ENCODE results near the gene ZNF230. TPM values are rescaled to one million over a fixed set of nuclear protein-coding genes. Genes with fewer than 3 reads are reported as not detected.

The ZNF230 gene
- total and polyA plus RNA-seq, 9 of the 15 experiments (the other 6 are each of a cell fraction or from before 2014, with no cell fraction given): 1.3 to 4.0 (median 2.2) TPM

- TF ChIP-seq, protein P1, sequence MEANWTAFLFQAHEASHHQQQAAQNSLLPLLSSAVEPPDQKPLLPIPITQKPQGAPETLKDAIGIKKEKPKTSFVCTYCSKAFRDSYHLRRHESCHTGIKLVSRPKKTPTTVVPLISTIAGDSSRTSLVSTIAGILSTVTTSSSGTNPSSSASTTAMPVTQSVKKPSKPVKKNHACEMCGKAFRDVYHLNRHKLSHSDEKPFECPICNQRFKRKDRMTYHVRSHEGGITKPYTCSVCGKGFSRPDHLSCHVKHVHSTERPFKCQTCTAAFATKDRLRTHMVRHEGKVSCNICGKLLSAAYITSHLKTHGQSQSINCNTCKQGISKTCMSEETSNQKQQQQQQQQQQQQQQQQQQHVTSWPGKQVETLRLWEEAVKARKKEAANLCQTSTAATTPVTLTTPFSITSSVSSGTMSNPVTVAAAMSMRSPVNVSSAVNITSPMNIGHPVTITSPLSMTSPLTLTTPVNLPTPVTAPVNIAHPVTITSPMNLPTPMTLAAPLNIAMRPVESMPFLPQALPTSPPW (CRISPR knock-in tag; IDR thresholded peaks at IDR 0.05): peak; percentile 97
- TF ChIP-seq, protein P2, sequence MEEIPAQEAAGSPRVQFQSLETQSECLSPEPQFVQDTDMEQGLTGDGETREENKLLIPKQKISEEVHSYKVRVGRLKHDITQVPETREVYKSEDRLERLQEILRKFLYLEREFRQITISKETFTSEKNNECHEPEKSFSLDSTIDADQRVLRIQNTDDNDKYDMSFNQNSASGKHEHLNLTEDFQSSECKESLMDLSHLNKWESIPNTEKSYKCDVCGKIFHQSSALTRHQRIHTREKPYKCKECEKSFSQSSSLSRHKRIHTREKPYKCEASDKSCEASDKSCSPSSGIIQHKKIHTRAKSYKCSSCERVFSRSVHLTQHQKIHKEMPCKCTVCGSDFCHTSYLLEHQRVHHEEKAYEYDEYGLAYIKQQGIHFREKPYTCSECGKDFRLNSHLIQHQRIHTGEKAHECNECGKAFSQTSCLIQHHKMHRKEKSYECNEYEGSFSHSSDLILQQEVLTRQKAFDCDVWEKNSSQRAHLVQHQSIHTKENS (CRISPR knock-in tag; IDR thresholded peaks at IDR 0.05): no peak
- no peak for TF ChIP-seq SIN3A (IDR thresholded peaks at IDR 0.05; ENCODE audit: borderline replicate concordance in 2 of 2, control insufficient read depth in 1 of 2, low read depth in 2 of 2, low read length in 2 of 2)
- TF ChIP-seq CHD4 (IDR thresholded peaks at IDR 0.05; ENCODE audit: insufficient read depth, insufficient replicate concordance, low read depth, low read length, poor library complexity, severe bottlenecking): no peak
- peak; percentile 69; the same call in 1 of the 2 replicates for TF ChIP-seq ZNF143 (CRISPR knock-in tag; IDR thresholded peaks at IDR 0.05)
- TF ChIP-seq HCFC1 (IDR thresholded peaks at IDR 0.05; ENCODE audit: low read depth, low read length): peak; percentile 85
- TF ChIP-seq, protein P3, sequence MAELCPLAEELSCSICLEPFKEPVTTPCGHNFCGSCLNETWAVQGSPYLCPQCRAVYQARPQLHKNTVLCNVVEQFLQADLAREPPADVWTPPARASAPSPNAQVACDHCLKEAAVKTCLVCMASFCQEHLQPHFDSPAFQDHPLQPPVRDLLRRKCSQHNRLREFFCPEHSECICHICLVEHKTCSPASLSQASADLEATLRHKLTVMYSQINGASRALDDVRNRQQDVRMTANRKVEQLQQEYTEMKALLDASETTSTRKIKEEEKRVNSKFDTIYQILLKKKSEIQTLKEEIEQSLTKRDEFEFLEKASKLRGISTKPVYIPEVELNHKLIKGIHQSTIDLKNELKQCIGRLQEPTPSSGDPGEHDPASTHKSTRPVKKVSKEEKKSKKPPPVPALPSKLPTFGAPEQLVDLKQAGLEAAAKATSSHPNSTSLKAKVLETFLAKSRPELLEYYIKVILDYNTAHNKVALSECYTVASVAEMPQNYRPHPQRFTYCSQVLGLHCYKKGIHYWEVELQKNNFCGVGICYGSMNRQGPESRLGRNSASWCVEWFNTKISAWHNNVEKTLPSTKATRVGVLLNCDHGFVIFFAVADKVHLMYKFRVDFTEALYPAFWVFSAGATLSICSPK (IDR thresholded peaks at IDR 0.05; ENCODE audit: borderline replicate concordance): no peak
- no peak for TF ChIP-seq ZFX (CRISPR knock-in tag; IDR thresholded peaks at IDR 0.05)
- TF ChIP-seq CHCHD3 (CRISPR knock-in tag; IDR thresholded peaks at IDR 0.05): no peak
- peak; percentile 96 for TF ChIP-seq ELF1 (tag; IDR thresholded peaks at IDR 0.05)
- no peak for TF ChIP-seq ZNF3 (CRISPR knock-in tag; IDR thresholded peaks at IDR 0.05)
- no peak for TF ChIP-seq NR2C2 (CRISPR knock-in tag; IDR thresholded peaks at IDR 0.05)
- TF ChIP-seq NR2C2 (tag; IDR thresholded peaks at IDR 0.05): peak; percentile 95
- TF ChIP-seq GABPB1 (CRISPR knock-in tag; IDR thresholded peaks at IDR 0.05): peak; percentile 80
- peak; percentile 78 for TF ChIP-seq ZNF644 (tag; IDR thresholded peaks at IDR 0.05; ENCODE audit: low read depth)
These were observed 49.1 kb downstream of the ZNF230 start, which contains the start of gene ZNF223 (continued) for GRCh38 chr19:44051650-44052402.

Measured in K562 (cell line).